HUES48 (cell line): Measurements from ENCODE around the gene TWSG1.

Experiments
- H3K27ac ChIP-seq: one replicate; pipeline ENCODE4 v1.7.0; 2013; ENCODE audit warnings: low read depth, low read length, inconsistent platforms
- H3K27me3 ChIP-seq: 2 replicates; pipeline ENCODE4 v1.6.1; 2013; ENCODE audit warnings: mild to moderate bottlenecking, low read length; ENCODE audit not compliant: control insufficient read depth, insufficient read depth
- H3K36me3 ChIP-seq: 2 replicates; pipeline ENCODE4 v1.6.1; 2013; ENCODE audit warnings: low read length; ENCODE audit not compliant: control insufficient read depth, insufficient read depth
- H3K4me1 ChIP-seq: 2 replicates; pipeline ENCODE4 v1.6.1; 2013; ENCODE audit warnings: mild to moderate bottlenecking, low read length; ENCODE audit not compliant: control insufficient read depth, insufficient read depth
- H3K4me3 ChIP-seq: 2 replicates; pipeline ENCODE4 v1.5.1; 2013; ENCODE audit warnings: mild to moderate bottlenecking, low read depth, low read length
- H3K9ac ChIP-seq: 2 replicates; pipeline ENCODE4 v1.6.1; 2013; ENCODE audit warnings: mild to moderate bottlenecking, low read depth, low read length, moderate library complexity
- H3K9me3 ChIP-seq: 2 replicates; pipeline ENCODE4 v1.6.1; 2013; ENCODE audit warnings: low read length; ENCODE audit not compliant: control insufficient read depth, insufficient read depth

TWSG1 gene

GRCh38 chr18:9321017-9321452 is 13.5 kb upstream of the TWSG1 start:
- Histone ChIP-seq H3K27me3 (no peaks in the 10 kb centered on the region), H3K9ac (no peak overlapping the region), H3K9me3 (no peaks in the 10 kb centered on the region; the same call in 1 of the 2 replicates), H3K4me1 (no peaks in the 10 kb centered on the region), H3K4me3 (no peak overlapping the region), H3K36me3 (no peaks in the 10 kb centered on the region), H3K27ac (no peak overlapping the region)

- H3K4me1 ChIP-seq: no peaks in the 10 kb centered on the region
- no peak overlapping the region for H3K4me3 ChIP-seq
- no peak overlapping the region for H3K9ac ChIP-seq
- H3K36me3 ChIP-seq: no peaks in the 10 kb centered on the region
- H3K27ac ChIP-seq: no peak overlapping the region
- no peaks in the 10 kb centered on the region for H3K9me3 ChIP-seq
- H3K27me3 ChIP-seq: no peaks in the 10 kb centered on the region
Observed at GRCh38 chr18:9321736-9322135, 12.8 kb upstream of the TWSG1 start.

DNA sequence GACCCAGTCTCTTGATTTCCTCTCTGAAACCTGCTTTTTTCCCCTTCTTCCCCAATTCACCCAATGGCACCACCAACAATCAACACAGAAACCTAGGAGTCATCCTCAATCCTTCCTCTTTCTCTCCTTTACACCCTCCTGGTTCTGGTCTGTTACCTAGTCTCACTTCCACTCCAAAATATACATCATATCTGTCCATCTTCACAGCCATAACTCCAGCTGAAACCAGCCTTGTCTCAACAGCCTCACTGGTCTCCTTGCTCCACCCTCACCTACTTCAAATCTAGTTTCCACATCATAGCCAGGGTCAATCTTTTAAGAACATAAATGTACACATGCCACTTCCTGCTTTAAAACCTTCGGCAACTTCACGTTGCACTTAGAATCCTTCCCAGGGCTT is 11.8 kb upstream of the TWSG1 start:
- Histone ChIP-seq H3K36me3 (no peaks in the 10 kb centered on the region), H3K9me3 (no peaks in the 10 kb centered on the region), H3K9ac (no peak overlapping the region), H3K27me3 (no peaks in the 10 kb centered on the region), H3K27ac (no peak overlapping the region), H3K4me1 (no peaks in the 10 kb centered on the region), H3K4me3 (no peak overlapping the region)

DNA sequence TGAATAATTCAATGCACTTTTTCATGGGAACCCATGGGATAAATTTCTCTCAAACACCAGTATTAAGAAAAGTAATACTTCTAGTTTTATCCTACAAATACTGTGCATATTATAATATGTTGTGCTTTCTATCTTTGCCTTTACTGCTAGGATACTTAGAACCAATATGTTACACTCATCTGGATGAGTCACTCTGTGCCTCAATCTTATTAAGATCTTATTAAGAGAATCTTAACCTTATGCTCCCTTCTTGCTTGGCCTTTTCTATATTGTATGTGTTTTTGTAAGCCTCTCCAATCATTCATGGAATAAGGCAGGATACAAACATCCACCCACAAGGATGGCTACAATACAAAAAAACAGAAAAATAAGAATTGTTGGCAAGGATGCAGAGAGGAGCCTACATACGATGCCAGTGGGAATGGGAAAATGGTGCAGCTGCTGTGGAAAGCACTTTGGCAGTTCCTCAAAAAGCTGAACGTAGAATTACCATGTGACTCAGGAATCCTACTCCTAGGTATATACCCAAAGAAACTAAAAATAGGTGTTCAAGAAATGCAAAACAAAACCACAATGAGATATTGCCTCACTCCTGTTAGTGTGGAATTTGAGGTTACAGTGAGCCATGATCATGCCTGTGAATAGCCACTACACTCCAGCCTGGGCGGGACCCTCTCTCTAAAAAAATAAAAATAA is 10.7 kb upstream of the TWSG1 start:
- H3K27ac ChIP-seq: no peak overlapping the region
- no peaks in the 10 kb centered on the region for H3K27me3 ChIP-seq

DNA sequence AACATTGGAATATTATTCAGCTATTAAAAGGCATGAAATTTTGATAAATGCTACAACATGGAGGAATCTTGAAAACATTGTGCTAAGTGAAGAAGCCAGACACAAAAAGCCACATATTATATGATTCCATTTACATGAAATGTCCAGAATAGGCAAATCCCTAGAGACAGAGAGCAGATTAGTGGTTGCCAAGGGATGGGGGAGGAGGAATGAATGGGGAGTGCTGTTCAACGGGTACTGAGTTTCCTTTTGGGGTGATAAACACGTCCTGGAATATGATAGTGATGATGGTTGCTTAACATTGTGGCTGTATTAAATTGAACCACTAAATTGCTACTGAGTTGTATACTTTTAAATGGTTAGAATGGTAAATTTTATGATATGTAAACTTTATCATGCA is 8.9 kb upstream of the TWSG1 start:
- Histone ChIP-seq H3K36me3 (no peaks in the 10 kb centered on the region), H3K27ac (no peak overlapping the region), H3K27me3 (no peaks in the 10 kb centered on the region), H3K9me3 (no peaks in the 10 kb centered on the region), H3K9ac (no peak overlapping the region), H3K4me3 (no peak overlapping the region), H3K4me1 (no peaks in the 10 kb centered on the region)

More for the DNA sequence above, 10.7 kb upstream of the TWSG1 start:
- no peaks in the 10 kb centered on the region for H3K9me3 ChIP-seq
- H3K4me1 ChIP-seq: no peaks in the 10 kb centered on the region
- no peak overlapping the region for H3K9ac ChIP-seq
- no peak overlapping the region for H3K4me3 ChIP-seq
- no peaks in the 10 kb centered on the region for H3K36me3 ChIP-seq

DNA sequence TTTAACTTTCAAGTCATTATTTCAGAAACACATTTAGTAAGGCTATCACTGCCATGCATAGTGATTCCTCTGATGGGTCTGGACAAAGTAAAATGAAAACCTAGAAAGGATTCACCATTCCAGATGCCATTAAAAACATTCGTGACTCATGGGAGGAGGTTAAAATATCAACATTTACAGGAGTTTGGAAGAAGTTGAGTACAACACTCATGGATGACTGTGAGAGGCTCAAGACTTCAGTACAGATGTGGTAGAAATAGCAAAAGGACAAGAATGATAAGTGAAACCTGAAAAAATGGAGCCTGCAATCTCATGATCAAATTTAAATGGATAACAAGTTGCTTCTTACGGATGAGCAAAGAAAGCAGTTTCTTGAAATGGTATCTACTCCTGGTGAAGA is 5.8 kb upstream of the TWSG1 start:
- H3K4me3 ChIP-seq: no peak overlapping the region
- H3K9me3 ChIP-seq: no peaks in the 10 kb centered on the region
- no peak overlapping the region for H3K9ac ChIP-seq
- no peak overlapping the region for H3K27ac ChIP-seq
- H3K27me3 ChIP-seq: peaks cover 7% of the 10 kb centered on the region; the same call in 1 of the 2 replicates
- H3K4me1 ChIP-seq: no peaks in the 10 kb centered on the region
- H3K36me3 ChIP-seq: no peaks in the 10 kb centered on the region

DNA sequence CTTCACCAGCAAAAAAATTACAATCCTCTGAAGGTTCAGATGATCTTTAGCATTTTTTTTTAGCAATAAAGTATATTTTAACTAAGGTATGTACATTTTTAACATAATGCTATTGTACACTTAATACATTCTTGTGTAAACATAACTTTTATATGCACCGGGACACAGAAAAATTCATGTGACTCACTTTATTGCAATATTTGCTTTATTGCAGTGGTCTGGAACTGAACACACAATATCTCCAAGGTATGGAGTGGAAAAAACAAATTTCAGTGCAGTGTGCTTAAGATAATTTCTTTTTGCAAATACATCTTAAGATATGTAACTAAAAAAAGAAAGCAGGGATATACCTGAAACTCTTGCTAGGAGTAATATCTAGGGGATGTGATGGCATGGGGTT is 5.1 kb upstream of the TWSG1 start:
- H3K36me3 ChIP-seq: no peaks in the 10 kb centered on the region
- no peak overlapping the region for H3K9ac ChIP-seq
- peaks cover 7% of the 10 kb centered on the region; the same call in 1 of the 2 replicates for H3K27me3 ChIP-seq
- no peak overlapping the region for H3K27ac ChIP-seq
- H3K4me3 ChIP-seq: no peak overlapping the region
- H3K9me3 ChIP-seq: no peaks in the 10 kb centered on the region
- H3K4me1 ChIP-seq: peaks cover 4% of the 10 kb centered on the region; the same call in 1 of the 2 replicates

- Histone ChIP-seq H3K9me3 (no peaks in the 10 kb centered on the region), H3K27me3 (peaks cover 11% of the 10 kb centered on the region), H3K4me1 (peaks cover 5% of the 10 kb centered on the region; the same call in 1 of the 2 replicates), H3K9ac (no peak overlapping the region), H3K36me3 (no peaks in the 10 kb centered on the region), H3K4me3 (no peak overlapping the region), H3K27ac (no peak overlapping the region)
Observed at GRCh38 chr18:9330419-9330818, 4.2 kb upstream of the TWSG1 start.

- H3K27ac ChIP-seq: no peak overlapping the region
- H3K27me3 ChIP-seq: peaks cover 16% of the 10 kb centered on the region
Observed at GRCh38 chr18:9333441-9334328, 888 bp upstream of the TWSG1 start.

GRCh38 chr18:9334973-9335696 is 562 bp downstream of the TWSG1 start:
- Histone ChIP-seq H3K27ac (peak overlapping the region; percentile 35), H3K9me3 (no peaks in the 10 kb centered on the region), H3K36me3 (peaks cover 20% of the 10 kb centered on the region), H3K9ac (peak overlapping the region; percentile 58; the same call in 1 of the 2 replicates), H3K4me3 (peak overlapping the region; percentile 79), H3K27me3 (peaks cover 16% of the 10 kb centered on the region), H3K4me1 (peaks cover 10% of the 10 kb centered on the region)

More at GRCh38 chr18:9333441-9334328, 888 bp upstream of the TWSG1 start:
- Histone ChIP-seq H3K9ac (peak overlapping the region; percentile 62), H3K4me1 (peaks cover 10% of the 10 kb centered on the region), H3K9me3 (no peaks in the 10 kb centered on the region), H3K4me3 (peak overlapping the region; percentile 82), H3K36me3 (peaks cover 18% of the 10 kb centered on the region)
